ENCODE results near the gene GAD1.

GAD1 gene

DNA sequence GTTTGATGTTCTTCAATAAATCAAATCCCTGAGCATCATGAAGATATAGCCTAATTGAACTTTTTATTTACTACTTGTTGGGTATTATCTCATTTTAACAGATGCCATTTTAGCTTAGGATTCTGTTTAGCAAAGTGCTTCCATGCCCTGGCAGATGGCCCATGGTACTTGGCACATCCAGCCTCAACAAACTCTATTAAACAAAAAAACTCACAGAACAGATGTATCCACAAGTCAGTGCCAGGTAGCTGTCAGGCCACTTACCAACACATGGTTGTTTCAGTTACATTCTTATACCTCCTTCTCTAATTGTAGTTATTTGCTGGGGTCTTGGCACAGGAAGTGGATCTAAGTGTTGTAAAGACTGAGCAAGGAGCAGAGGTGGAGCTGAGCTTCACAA lies 29.6 kb downstream of the GAD1 start:
- DNase-seq: no peak

DNA sequence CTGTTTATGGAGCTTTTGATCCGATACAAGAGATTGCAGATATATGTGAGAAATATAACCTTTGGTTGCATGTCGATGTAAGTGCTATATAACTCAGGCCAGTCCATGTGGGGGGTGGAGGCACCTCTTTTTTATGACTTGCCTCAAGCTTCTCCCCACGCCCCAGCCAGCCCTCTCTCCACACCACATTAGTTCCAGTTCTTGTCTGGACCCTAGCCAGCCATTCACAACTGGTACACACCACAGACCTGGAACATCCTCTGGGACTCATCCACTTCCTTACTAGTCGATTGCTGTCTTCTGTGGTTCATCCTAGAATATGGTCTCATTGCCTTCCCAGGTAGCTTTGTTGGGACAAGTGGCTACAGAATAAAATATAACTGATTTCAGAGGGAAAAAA lies 31.0 kb downstream of the GAD1 start:
- no peak for DNase-seq

DNA sequence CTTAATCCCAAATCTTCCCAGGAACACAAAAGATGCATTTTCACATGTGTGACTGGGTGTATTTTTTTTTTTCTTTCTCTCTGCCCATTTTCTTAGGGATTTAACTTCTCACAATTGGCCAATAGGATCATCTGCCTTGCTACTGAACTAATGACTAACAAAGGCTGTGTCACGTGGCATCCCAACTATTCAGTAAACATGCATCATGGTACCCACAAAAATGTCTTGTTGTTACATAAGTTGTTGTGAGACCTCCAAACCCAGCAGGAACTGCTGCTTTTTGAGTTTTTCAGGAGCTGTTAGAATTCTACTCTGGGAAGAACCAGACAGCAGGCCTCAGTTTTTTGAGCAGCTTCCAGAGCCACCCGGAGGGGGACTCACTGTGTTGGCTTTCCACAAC lies 31.9 kb downstream of the GAD1 start:
- no peak for DNase-seq

DNA sequence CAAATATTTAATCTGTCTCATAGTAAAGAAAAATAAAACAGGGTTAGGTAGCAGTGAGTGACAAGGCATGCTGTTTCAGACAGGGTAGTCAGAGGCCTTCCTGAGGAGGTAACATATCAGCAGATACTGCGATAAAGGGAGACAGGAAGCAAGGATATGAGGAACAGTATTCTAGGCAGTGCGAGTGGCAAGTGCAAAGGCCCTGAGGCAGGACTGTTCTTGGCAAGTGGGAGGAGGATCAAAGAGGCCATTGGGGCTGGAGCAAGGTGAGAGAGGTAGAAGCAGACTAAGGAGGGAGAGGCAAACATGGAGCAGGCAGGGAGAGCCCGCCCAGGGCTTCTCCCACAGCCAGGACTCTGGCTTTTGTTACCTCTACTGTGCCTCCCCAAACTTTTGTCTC lies 33.6 kb downstream of the GAD1 start:
- DNase-seq: no peak

DNA sequence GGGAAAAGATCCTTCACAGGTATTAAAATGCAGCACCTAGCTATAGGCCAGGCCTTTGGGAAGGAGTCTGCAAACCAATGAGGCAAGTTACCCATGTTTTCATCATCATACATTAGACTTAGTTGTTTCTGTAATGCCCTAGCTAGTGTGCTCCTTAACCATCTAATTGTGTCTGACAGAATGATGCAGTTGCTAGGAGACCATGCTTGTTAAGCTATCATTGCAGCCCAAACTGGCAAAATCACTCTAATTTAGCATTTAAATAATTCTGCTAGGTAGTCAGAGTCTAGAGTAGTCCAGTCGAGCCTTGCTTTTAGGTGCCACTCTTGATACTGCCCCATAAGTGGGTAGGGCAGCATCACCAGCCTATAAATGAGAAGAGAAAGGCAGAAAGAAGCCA lies 34.9 kb downstream of the GAD1 start:
- no peak for DNase-seq

DNA sequence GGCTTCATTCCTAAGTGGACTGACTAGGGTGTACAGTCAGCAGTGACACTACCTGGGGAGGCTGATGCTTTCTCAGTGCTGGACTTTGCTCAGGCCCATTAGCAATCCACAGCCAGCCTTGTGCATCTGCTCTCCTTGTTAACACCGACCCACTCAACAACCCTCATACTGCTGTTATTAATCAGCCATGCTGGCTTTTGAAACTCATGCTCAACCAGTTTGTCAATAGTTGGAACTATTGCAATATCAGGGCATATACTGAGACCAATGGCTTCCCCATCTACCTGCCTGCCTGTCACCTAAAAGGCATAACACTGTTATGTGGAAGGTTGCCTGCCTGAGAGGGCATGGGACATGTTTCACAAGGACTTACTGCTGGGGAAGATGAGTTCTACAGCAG lies 39.4 kb downstream of the GAD1 start:
- no peak for DNase-seq

GRCh38 chr2:170862286-170862902 lies 45.7 kb downstream of the GAD1 start:
- no peak for DNase-seq

DNA sequence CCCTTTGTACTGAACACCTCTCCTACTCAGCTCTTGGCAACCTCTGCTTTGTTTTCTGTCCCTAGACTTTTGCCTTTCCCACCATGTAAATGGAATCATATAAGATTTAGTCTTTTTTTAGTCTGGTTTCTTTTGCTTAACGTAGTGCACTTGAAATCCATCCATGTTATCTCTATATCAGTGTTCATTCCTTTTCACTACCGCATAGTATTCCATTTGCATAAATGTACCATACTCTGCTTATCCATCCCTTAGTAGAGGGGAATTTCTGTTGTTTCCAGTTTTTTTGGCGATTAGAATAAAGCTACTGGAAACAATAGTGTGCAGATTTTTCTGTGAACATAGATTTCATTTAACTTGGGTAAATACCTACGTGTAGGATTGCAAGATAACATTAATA lies 46.4 kb downstream of the GAD1 start:
- no peak for DNase-seq

DNA sequence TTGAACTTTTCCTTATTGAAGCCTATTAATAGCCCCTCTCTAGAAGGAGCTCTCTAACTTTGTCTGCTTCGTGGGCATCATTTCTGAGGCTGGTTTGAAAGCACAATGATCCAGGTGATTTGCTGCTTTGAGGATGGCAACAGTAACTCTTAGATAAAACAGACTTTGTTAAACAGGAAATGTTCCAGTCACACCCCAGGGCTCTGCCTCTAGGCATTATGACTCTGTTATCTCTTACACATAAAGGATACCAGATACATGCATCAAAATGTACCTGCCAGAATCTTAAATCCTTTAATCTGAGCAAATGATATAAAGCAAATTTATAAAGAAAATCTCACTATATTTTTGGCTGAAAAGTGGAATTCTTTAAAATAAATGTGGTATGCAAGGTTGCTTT lies 52.3 kb downstream of the GAD1 start:
- DNase-seq: no peak

DNA sequence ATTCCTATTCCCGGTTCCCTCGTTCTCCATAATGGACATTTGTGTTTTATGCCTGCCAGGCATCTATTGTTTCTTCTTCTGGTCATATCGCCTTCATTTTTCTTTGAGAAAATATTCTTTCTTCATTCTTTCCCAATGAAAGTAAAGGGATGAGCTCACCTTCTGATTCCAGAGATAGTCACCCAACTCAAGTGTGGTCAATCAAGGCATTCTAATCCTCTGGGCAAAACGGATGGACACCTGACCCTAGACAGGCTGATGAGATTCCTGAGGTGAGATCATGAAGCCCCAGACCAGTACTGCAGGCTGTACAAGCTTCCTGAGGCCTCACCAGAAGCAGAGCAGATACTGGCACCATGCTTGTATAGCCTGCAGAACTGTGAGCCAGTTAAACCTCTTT lies 52.8 kb downstream of the GAD1 start:
- no peak for DNase-seq

GRCh38 chr2:170873035-170873692 lies 56.5 kb downstream of the GAD1 start:
- no peak for DNase-seq

DNA sequence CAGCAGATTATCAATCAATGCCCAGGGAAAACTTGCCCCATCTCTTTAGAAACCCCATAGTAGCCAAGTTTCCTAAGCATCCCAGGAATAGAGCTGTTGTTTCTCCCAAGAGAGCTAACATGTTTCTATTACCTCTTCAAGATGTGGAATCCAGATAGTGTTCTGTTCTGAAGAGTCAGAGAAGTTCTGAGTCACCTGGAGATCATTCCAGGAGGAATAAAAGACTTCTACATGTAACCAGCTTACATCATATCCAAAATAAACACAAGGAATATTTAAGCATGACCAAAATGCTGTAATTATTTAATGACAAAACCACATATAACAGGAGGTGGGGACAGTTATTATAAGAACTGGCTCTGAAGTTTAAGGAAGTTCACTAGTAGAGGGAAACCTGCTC lies 61.4 kb downstream of the GAD1 start:
- no peak for DNase-seq

DNA sequence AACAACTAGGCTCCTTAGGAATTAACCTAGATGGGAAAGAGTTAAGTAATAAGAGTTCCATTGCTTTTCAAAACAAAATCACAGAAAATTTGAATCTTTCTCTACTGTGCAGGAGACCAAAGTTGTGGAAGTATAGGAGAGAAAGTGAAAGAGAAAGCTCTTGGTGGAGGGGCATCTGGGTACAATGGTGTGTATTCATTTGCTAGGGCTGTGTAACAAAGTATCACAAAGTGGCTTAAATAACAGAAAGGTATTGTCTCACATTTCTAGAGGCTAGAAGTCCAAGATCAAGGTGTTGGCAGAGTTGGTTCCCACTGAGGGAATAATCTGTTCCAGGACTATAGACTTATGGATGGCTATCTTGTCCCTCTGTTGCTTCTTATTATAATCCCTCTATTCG lies 61.8 kb downstream of the GAD1 start:
- no peak for DNase-seq

DNA sequence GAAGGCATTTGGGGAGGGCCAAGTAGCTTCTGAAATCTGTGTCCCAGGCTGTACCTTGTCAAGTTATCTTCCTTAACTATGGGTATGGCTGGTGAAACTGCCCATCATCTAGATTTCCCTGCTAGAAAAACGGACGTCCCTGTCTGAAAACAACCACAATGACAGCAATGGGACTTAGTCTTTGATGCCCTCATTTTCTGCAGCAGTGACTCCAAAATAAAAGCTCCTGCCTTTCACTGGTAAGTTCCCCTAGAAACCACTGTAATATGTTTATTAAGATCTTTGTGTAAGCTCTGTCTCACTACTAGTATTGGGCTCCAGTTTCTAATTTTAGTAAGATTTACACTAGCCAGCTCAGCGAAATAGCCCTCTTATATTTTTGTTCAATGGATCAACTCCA lies 65.2 kb downstream of the GAD1 start:
- DNase-seq: no peak

- DNase-seq: no peak
Measured at GRCh38 chr2:170882758-170883157, 66.1 kb downstream of the GAD1 start.

GRCh38 chr2:170883683-170884082 lies 67.0 kb downstream of the GAD1 start:
- DNase-seq: no peak

GRCh38 chr2:170885130-170885791 lies 68.6 kb downstream of the GAD1 start:
- DNase-seq: no peak

DNA sequence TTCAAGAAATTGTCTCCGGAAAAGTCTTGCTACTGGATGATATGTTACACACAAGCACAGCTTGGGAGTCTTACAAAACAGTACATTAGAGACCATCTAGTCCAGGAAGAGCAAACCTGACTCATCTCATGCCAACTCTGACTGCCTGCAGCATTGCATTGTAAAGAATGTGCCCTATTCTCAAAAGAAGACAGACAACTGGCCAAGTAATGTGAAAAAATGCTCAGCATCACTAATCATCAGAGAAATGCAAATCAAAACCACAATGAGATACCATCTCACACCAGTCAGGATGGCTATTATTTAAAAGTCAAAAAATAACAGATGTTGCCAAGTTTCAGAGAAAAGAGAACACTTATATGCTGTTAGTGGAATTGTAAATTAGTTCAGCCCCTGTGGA lies 69.7 kb downstream of the GAD1 start:
- DNase-seq: no peak

- DNase-seq: no peak
Measured at GRCh38 chr2:170887496-170887895, 70.8 kb downstream of the GAD1 start.

GRCh38 chr2:170887896-170888295 lies 71.2 kb downstream of the GAD1 start:
- DNase-seq: no peak

DNA sequence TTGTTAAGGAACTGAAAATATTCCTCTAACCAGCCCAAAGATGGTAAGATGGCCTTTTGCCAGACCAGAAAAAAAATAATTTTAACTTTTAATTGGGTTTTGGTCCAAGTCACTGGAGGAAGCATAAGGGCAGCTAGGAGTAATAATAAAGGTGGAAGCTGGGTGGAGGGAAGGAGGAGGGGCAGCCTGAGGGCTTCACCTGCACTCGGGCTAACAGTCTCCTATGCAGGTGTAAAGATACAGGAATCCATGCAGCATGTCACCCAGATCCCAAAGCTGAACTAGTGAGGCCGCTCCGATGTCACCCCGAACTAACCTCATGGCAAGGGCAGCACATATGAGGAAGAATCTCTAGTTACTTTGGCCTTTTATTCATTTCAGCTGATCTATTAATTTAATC lies 75.2 kb downstream of the GAD1 start:
- no peak for DNase-seq

- no peak for DNase-seq
Measured at GRCh38 chr2:170892391-170892951, 75.8 kb downstream of the GAD1 start.

DNA sequence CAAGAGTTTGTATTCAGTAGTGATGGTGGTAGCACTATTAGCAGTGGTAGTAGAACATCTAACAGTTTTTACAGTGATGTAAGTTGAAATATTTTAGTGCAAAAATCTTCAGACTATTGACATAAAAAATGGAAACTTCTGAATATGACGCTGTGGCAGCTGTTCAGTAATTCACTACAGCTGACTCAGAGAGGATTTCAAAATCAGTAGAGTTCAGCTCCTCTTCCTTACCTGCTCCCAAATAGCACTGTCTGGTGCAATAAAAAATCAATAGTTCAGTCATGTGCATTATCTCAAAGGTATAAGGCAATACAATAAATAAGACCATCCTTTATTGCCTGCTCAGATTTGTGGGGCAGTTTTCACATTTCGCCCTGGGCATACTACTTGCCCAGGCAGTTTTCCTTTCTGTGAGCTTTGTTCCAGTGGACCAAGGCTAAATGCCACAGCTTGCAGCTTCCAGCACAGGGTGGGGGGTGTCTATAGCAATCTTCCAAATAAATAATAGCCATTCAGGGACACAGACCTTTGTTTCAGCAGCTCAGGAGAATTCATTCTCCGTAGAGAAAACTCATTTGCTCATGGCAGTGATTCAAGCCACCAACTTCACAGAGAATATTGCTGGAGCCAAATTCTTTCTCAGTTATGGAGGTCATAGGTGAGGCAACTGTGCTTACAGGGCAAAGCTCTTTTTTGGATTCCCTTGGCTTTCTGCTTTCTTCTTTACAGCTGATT lies 78.5 kb downstream of the GAD1 start:
- no peak for DNase-seq

DNA sequence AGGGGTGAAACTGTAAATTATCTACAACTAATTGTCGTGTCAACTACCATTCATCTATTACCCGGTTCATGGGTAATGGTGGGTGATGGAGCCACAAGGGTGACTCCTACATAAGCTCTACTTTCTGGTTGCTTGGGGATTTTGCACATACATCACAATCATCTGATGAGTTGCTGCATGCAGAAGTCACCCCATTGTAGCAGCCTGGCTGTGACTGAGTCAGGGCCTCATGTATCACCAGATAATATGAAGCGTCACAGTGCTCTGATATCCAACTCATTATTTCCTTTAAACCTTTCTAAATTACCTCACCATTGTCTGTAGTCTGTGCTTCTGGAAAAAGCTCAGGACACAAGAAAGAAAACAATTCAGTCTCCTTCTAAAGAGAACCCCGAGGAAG lies 79.9 kb downstream of the GAD1 start:
- DNase-seq: no peak
